Endothelial cell of umbilical vein (primary cell): ENCODE results near the gene RANBP17. TPM values are rescaled to one million over a fixed set of nuclear protein-coding genes. Genes with fewer than 3 reads are reported as not detected.

Source experiments
- BruUV-seq: library from RNA; stranded (reverse); fragments of 400-500 nt; replicated peaks from 2 replicates; lab custom pipeline; 2021; lab: Mats Ljungman, UMichigan
- CTCF ChIA-PET: fragments of 300-600, 350-600 bp; sonication (Branson Sonifier 250); formaldehyde crosslinking; loops from one replicate; lab custom pipeline; 2021; ENCODE audit warnings: antibody characterized with exemption, inconsistent platforms; lab: Charles Lee
- POLR2A ChIA-PET: fragments of 300-600, 350-600 bp; sonication (Branson Sonifier 250); formaldehyde crosslinking; loops from one replicate; lab custom pipeline; 2021; ENCODE audit warnings: antibody characterized with exemption, inconsistent platforms; lab: Charles Lee
- DNase-seq: peaks from one replicate; pipeline ENCODE4 v3.0.0-alpha.2; 2011; ENCODE audit warnings: low read depth, low spot score
- FAIRE-seq: peaks from 2 replicates; lab custom pipeline; 2011; peaks lifted over from hg19 to GRCh38; lab: Jason Lieb, UNC
- H2AFZ ChIP-seq: 2 replicates; pipeline ENCODE4 v1.6.0; 2012; ENCODE audit warnings: low read depth, low read length, control low read depth, inconsistent platforms
- H3K27ac ChIP-seq: 2 replicates; pipeline ENCODE4 v1.5.1; 2011; ENCODE audit warnings: low read depth, mild to moderate bottlenecking, control low read depth, low read length, moderate library complexity; ENCODE audit not compliant: insufficient read depth
- H3K27me3 ChIP-seq, 2 experiments: 2 replicates each; pipeline versions ENCODE4 v1.6.0 to v1.6.1; 2011; ENCODE audit warnings: low read length in 2 of 2, mixed read lengths in 1 of 2; ENCODE audit not compliant: control insufficient read depth in 2 of 2, insufficient read depth in 2 of 2
- H3K36me3 ChIP-seq, 2 experiments: 2 replicates in 1 of 2; 3 replicates in 1 of 2; pipeline ENCODE4 v1.5.1; 2011; ENCODE audit warnings: low read length in 2 of 2, mild to moderate bottlenecking in 1 of 2, moderate library complexity in 1 of 2; ENCODE audit not compliant: control insufficient read depth in 2 of 2, insufficient read depth in 2 of 2; ENCODE audit errors: extremely low read depth in 1 of 2
- H3K4me1 ChIP-seq: 3 replicates; pipeline ENCODE4 v1.5.1; 2011; ENCODE audit warnings: mild to moderate bottlenecking, low read length; ENCODE audit not compliant: control insufficient read depth, insufficient read depth; ENCODE audit errors: extremely low read depth
- H3K4me2 ChIP-seq: 2 replicates; pipeline ENCODE4 v1.6.1; 2011; ENCODE audit warnings: low read length, control low read depth, mixed read lengths; ENCODE audit not compliant: insufficient read depth
- H3K4me3 ChIP-seq, 3 experiments: fragments of 200-600 bp in 1 of 3; sonication (generic), shearing (Covaris generic) in 1 of 3; replicated peaks in 1 of 3; 2 replicates each; pipeline ENCODE4 v1.5.1; 2011 to 2016; ENCODE audit warnings: control low read depth in 3 of 3, low read length in 3 of 3, mild to moderate bottlenecking in 2 of 3, inconsistent platforms in 1 of 3, low read depth in 1 of 3, moderate library complexity in 1 of 3; ENCODE audit not compliant: insufficient read depth in 1 of 3
- H3K79me2 ChIP-seq: 2 replicates; pipeline ENCODE4 v1.6.0; 2012; ENCODE audit warnings: low read length, inconsistent platforms; ENCODE audit not compliant: control insufficient read depth, insufficient read depth
- H3K9ac ChIP-seq: replicated peaks from 2 replicates; pipeline ENCODE3; 2011; ENCODE audit warnings: low read length, control low read depth; ENCODE audit not compliant: insufficient read depth; ENCODE audit errors: extremely low read depth
- H3K9me1 ChIP-seq: replicated peaks from 3 replicates; pipeline ENCODE4 v1.6.0; 2011; ENCODE audit warnings: mild to moderate bottlenecking, low read length; ENCODE audit not compliant: control insufficient read depth, insufficient read depth; ENCODE audit errors: extremely low read depth
- H3K9me3 ChIP-seq: replicated peaks from 2 replicates; pipeline ENCODE4 v1.5.1; 2012; ENCODE audit warnings: low read length, inconsistent platforms; ENCODE audit not compliant: control insufficient read depth, insufficient read depth
- H4K20me1 ChIP-seq: replicated peaks from 2 replicates; pipeline ENCODE3; 2011; ENCODE audit warnings: mild to moderate bottlenecking, low read length; ENCODE audit not compliant: control insufficient read depth, insufficient read depth; ENCODE audit errors: extremely low read depth
- CTCF ChIP-seq, 2 donors: IDR thresholded peaks; 1 replicate in 1 of 2; 2 replicates in 1 of 2; pipeline ENCODE4 v1.5.1; 2011; ENCODE audit warnings: low read length in 2 of 2, mild to moderate bottlenecking in 2 of 2, moderate library complexity in 2 of 2, control low read depth in 1 of 2, inconsistent platforms in 1 of 2, low read depth in 1 of 2; ENCODE audit not compliant: insufficient read depth in 1 of 2; ENCODE audit errors: extremely low read depth in 1 of 2
- EZH2 ChIP-seq: IDR thresholded peaks from 2 replicates; pipeline ENCODE4 v1.6.1; 2012; ENCODE audit warnings: borderline replicate concordance, low read depth, mild to moderate bottlenecking, moderate library complexity, low read length, inconsistent platforms; ENCODE audit not compliant: severe bottlenecking
- FOS ChIP-seq: IDR thresholded peaks from 2 replicates; pipeline ENCODE4 v1.6.1; 2011; ENCODE audit warnings: mild to moderate bottlenecking, low read length, moderate library complexity, borderline replicate concordance; ENCODE audit not compliant: insufficient read depth
- GATA2 ChIP-seq: IDR thresholded peaks from 2 replicates; pipeline ENCODE4 v1.7.0; 2011; ENCODE audit warnings: low read depth, mild to moderate bottlenecking, moderate library complexity, mixed read lengths, low read length; ENCODE audit not compliant: insufficient read length, insufficient read depth
- JUN ChIP-seq: IDR thresholded peaks from 2 replicates; pipeline ENCODE4 v1.6.1; 2011; ENCODE audit warnings: borderline replicate concordance, low read depth; ENCODE audit not compliant: insufficient read length, insufficient read depth
- MAX ChIP-seq: IDR thresholded peaks from 2 replicates; pipeline ENCODE4 v1.6.1; 2011; ENCODE audit not compliant: insufficient read depth, insufficient read length
- MYC ChIP-seq: IDR thresholded peaks from one replicate; pipeline ENCODE4 v1.6.1; 2011; ENCODE audit warnings: mild to moderate bottlenecking, low read depth, low read length
- POLR2A ChIP-seq: IDR thresholded peaks from 2 replicates; pipeline ENCODE4 v1.6.1; 2012; ENCODE audit warnings: low read depth, mild to moderate bottlenecking, control low read depth, low read length
- POLR2AphosphoS5 ChIP-seq: IDR thresholded peaks from 2 replicates; pipeline ENCODE4 v1.6.1; 2012; ENCODE audit warnings: low read depth, mild to moderate bottlenecking, control low read depth, low read length, moderate library complexity; ENCODE audit not compliant: insufficient read depth
- dilution Hi-C: fragments of 300-500 bp; cut with MboI; formaldehyde crosslinking; loops from one replicate; pipeline ENCODE4 v1.15.0; 2019; ENCODE audit warnings: low sequenced_read_pairs; ENCODE audit not compliant: extremely low pct_ligation_motif_present
- intact Hi-C: fragments of 100-400 bp; cut with micrococcal nuclease; formaldehyde crosslinking; loops from one replicate; pipeline ENCODE4 v1.10.0; 2022
- polyA plus RNA-seq, 4 experiments: library from polyadenylated mRNA; depleted of rRNA in 3 of 4; stranded (reverse) in 3 of 4; unstranded in 1 of 4; fragments of >200 nt; gene quantifications; 2 replicates each; pipeline versions ENCODE4 v1.2.1 to v1.2.3, GENCODE V29; 2011 to 2012; ENCODE audit warnings: missing spikeins in 1 of 4
- total RNA-seq: library from RNA; stranded (reverse); gene quantifications from 2 replicates; pipeline ENCODE4 v1.2.3, GENCODE V29; 2021

RANBP17 gene
- total and polyA plus RNA-seq, 2 donors (not counting 3 experiments of a cell fraction or from before 2014, with no cell fraction given), result 5.6 to 13.6 TPM

GRCh38 chr5:171223927-171224326, 362.1 kb downstream of the RANBP17 start:
- Histone ChIP-seq H3K27me3 (no peaks in the 10 kb centered on the region), H3K4me2 (peak overlapping the region; percentile 43), H2AFZ (peak overlapping the region; percentile 70), H3K27ac (no peak overlapping the region), H3K9me1 (no peaks in the 10 kb centered on the region), H3K9me3 (no peaks in the 10 kb centered on the region), H3K79me2 (no peaks in the 10 kb centered on the region), H4K20me1 (no peaks in the 10 kb centered on the region), H3K9ac (no peak overlapping the region), H3K4me3 (no peak overlapping the region), H3K4me1 (peaks cover 10% of the 10 kb centered on the region), H3K36me3 (no peaks in the 10 kb centered on the region)
- intact Hi-C loops (no loop called here), dilution Hi-C loops (no loop called here)
- DNase-seq, result peak; percentile 69
- no peak for TF ChIP-seq POLR2A
- no peak for TF ChIP-seq POLR2AphosphoS5
- TF ChIP-seq FOS, result no peak
- TF ChIP-seq EZH2, result no peak
- no peak for TF ChIP-seq MAX
- no peak for TF ChIP-seq CTCF (IDR thresholded peaks at IDR 0.05; ENCODE audit: extremely low read depth in 1 of 2, insufficient read depth in 1 of 2, low read depth in 1 of 2, low read length in 2 of 2)
- TF ChIP-seq MYC, result no peak
- no peak for TF ChIP-seq GATA2
- TF ChIP-seq JUN, result no peak
- POLR2A ChIA-PET, result no interaction called here
- CTCF ChIA-PET, result interaction anchor here (1.0 to 2.2 kb wide), 2 partner anchors 17 to 25 kb away, joined by 3 to 20 read pairs; no protein-coding TSS in a partner anchor
- no TSS peak for BruUV-seq
- FAIRE-seq, result no peak
